ENCODE measurements around the gene NCKAP5. TPM values are rescaled to one million over a fixed set of nuclear protein-coding genes. Genes with fewer than 3 reads are reported as not detected.

NCKAP5 gene
- total and polyA plus RNA-seq, 4 donors: 0.57 to 2.8 (median 2.4) TPM

- Histone ChIP-seq H3K36me3 (ENCODE audit: control insufficient read depth in 4 of 4, insufficient read depth in 3 of 4, low read depth in 1 of 4, low read length in 3 of 4) (no peaks in the 10 kb centered on the region), H3K27ac (ENCODE audit: low read depth in 1 of 2, low read length in 2 of 2) (no peak overlapping the region), H3K27me3 (ENCODE audit: control insufficient read depth in 4 of 4, insufficient read depth in 4 of 4, low read length in 3 of 4) (no peaks in the 10 kb centered on the region), H3K9ac (ENCODE audit: low read depth in 1 of 2, low read length in 2 of 2) (no peak overlapping the region), H3K9me3 (ENCODE audit: control insufficient read depth in 4 of 4, low read length in 3 of 4) (no peaks in the 10 kb centered on the region), H3K4me3 (ENCODE audit: low read depth in 1 of 3, low read length in 3 of 3) (no peak overlapping the region), H3K4me1 (ENCODE audit: control insufficient read depth in 4 of 4, insufficient read depth in 4 of 4, low read length in 3 of 4) (no peaks in the 10 kb centered on the region)
- no peak for TF ChIP-seq ATF3 (IDR thresholded peaks at IDR 0.05)
- TF ChIP-seq EGR1 (IDR thresholded peaks at IDR 0.05; ENCODE audit: low read depth in 2 of 2): no peak
- no peak for TF ChIP-seq MAX (IDR thresholded peaks at IDR 0.05)
- no peak for TF ChIP-seq YY1 (IDR thresholded peaks at IDR 0.05)
- no peak for TF ChIP-seq SP1 (IDR thresholded peaks at IDR 0.05)
- TF ChIP-seq TAF1 (conservative IDR thresholded peaks at IDR 0.05): no peak
- no peak for TF ChIP-seq FOXA2 (IDR thresholded peaks at IDR 0.05)
- no peak for TF ChIP-seq JUND (IDR thresholded peaks at IDR 0.05)
- no peak for TF ChIP-seq HNF4A (conservative IDR thresholded peaks at IDR 0.05)
- no peak for TF ChIP-seq RAD21 (IDR thresholded peaks at IDR 0.05)
- no peak for TF ChIP-seq ZBTB33 (IDR thresholded peaks at IDR 0.05)
- no peak for TF ChIP-seq FOXA1 (IDR thresholded peaks at IDR 0.05)
- no peak for DNase-seq (ENCODE audit: low spot score)
- WGBS: 93% methylated on average over 1 of the region's 1 CpG
Measured at GRCh38 chr2:132953771-132954170, 614.5 kb downstream of the NCKAP5 start.

- no peak for TF ChIP-seq YY1 (IDR thresholded peaks at IDR 0.05)
- TF ChIP-seq FOXA2 (IDR thresholded peaks at IDR 0.05): no peak
- no peak for TF ChIP-seq GABPA (IDR thresholded peaks at IDR 0.05 in 1 of 2, conservative IDR thresholded peaks at IDR 0.05 in 1 of 2)
- no peak for TF ChIP-seq SP1 (IDR thresholded peaks at IDR 0.05)
- no peak for TF ChIP-seq HNF4A (conservative IDR thresholded peaks at IDR 0.05)
- no peak for TF ChIP-seq REST (IDR thresholded peaks at IDR 0.05)
- TF ChIP-seq CTCF (IDR thresholded peaks at IDR 0.05; ENCODE audit: low read depth, low read length, missing input control): no peak
- TF ChIP-seq FOXA1 (IDR thresholded peaks at IDR 0.05): no peak
- TF ChIP-seq RAD21 (IDR thresholded peaks at IDR 0.05): no peak
- no peak for TF ChIP-seq RXRA (IDR thresholded peaks at IDR 0.05)
- no peak for DNase-seq (ENCODE audit: low spot score)
- Histone ChIP-seq H3K27ac (ENCODE audit: low read depth in 1 of 2, low read length in 2 of 2) (no peak overlapping the region), H3K4me1 (ENCODE audit: control insufficient read depth in 4 of 4, insufficient read depth in 4 of 4, low read length in 3 of 4) (no peaks in the 10 kb centered on the region), H3K9ac (ENCODE audit: low read depth in 1 of 2, low read length in 2 of 2) (no peak overlapping the region), H3K9me3 (ENCODE audit: control insufficient read depth in 4 of 4, low read length in 3 of 4) (no peaks in the 10 kb centered on the region), H3K4me3 (ENCODE audit: low read depth in 1 of 3, low read length in 3 of 3) (no peak overlapping the region), H3K36me3 (ENCODE audit: control insufficient read depth in 4 of 4, insufficient read depth in 3 of 4, low read depth in 1 of 4, low read length in 3 of 4) (no peaks in the 10 kb centered on the region), H3K27me3 (ENCODE audit: control insufficient read depth in 4 of 4, insufficient read depth in 4 of 4, low read length in 3 of 4) (no peaks in the 10 kb centered on the region)
- whole genome bisulfite sequencing: 86% methylated on average over 8 of the region's 8 CpGs
Measured at GRCh38 chr2:132951008-132951714, 617.1 kb downstream of the NCKAP5 start.
